GM12878 (cell line): ENCODE results near the gene C16orf96. TPM values are rescaled to one million over a fixed set of nuclear protein-coding genes. Genes with fewer than 3 reads are reported as not detected.
A peak's percentile ranks its signal among the peaks of the same experiment; 100 is the strongest.

Experiments
- BHLHE40 ChIP-seq, 2 experiments: fragments of 450-650 bp in 1 of 2; IDR thresholded peaks; 2 replicates each; pipeline ENCODE4 v1.6.1; 2011 to 2017; ENCODE audit warnings: low read depth in 2 of 2, borderline replicate concordance in 1 of 2, improper control_type of control experiment in 1 of 2, low read length in 1 of 2, mild to moderate bottlenecking in 1 of 2
- CBX3 ChIP-seq: fragments of 200-600 bp; sonication (generic); IDR thresholded peaks from 2 replicates; pipeline ENCODE4 v1.6.1; 2016; ENCODE audit warnings: low read depth, borderline replicate concordance
- HDAC6 ChIP-seq: fragments of 200-600 bp; sonication (generic); IDR thresholded peaks from one replicate; pipeline ENCODE4 v1.8.0; 2017; ENCODE audit warnings: antibody characterized with exemption; ENCODE audit not compliant: unreplicated experiment
- JUND ChIP-seq: IDR thresholded peaks from 2 replicates; pipeline ENCODE4 v1.6.1; 2012; ENCODE audit warnings: low read depth, mild to moderate bottlenecking, low read length, improper control_type of control experiment, moderate library complexity
- KAT2A ChIP-seq: conservative IDR thresholded peaks from 2 replicates; pipeline ENCODE4 v1.6.1; 2011; ENCODE audit warnings: low read depth, low read length; ENCODE audit not compliant: control insufficient read depth
- KLF5 ChIP-seq: fragments of 450-650 bp; IDR thresholded peaks from 2 replicates; pipeline ENCODE4 v1.6.1; 2014; ENCODE audit warnings: mild to moderate bottlenecking; ENCODE audit not compliant: partially characterized antibody
- MYC ChIP-seq: IDR thresholded peaks from 2 replicates; pipeline ENCODE4 v1.6.1; 2011; ENCODE audit warnings: mild to moderate bottlenecking, low read length, moderate library complexity, inconsistent platforms; ENCODE audit not compliant: insufficient read depth, insufficient replicate concordance, insufficient read length, severe bottlenecking
- NFXL1 ChIP-seq: fragments of 450-650 bp; IDR thresholded peaks from 2 replicates; pipeline ENCODE4 v1.6.1; 2017; ENCODE audit warnings: antibody characterized with exemption, mild to moderate bottlenecking, borderline replicate concordance
- PAX8 ChIP-seq: fragments of 450-650 bp; IDR thresholded peaks from 2 replicates; pipeline ENCODE4 v1.6.1; 2017; ENCODE audit warnings: mild to moderate bottlenecking, moderate library complexity
- RAD21 ChIP-seq: IDR thresholded peaks from 2 replicates; pipeline ENCODE4 v1.6.1; 2011; ENCODE audit warnings: mild to moderate bottlenecking, low read depth, low read length, moderate library complexity; ENCODE audit not compliant: insufficient read depth
- SIN3A ChIP-seq: IDR thresholded peaks from 2 replicates; pipeline ENCODE4 v1.6.1; 2012; ENCODE audit warnings: low read depth, low read length, improper control_type of control experiment
- polyA plus RNA-seq, 11 experiments: library from polyadenylated mRNA; depleted of rRNA in 4 of 11; unstranded in 6 of 11; stranded (reverse) in 5 of 11; fragments of >200 nt; fragmentation: Nextera tagmentation in 4 of 11; fragmentation: Illumina TruSeq in 1 of 11; extraction: Ambion mirVana in 4 of 11; extraction: Trizol in 1 of 11; gene quantifications; 1 replicate in 1 of 11; 2 replicates in 10 of 11; pipeline versions ENCODE4 v1.2.1 to v1.2.3, GENCODE V29; 2011 to 2016; ENCODE audit warnings: inconsistent platforms in 2 of 11, missing spikeins in 2 of 11, low read depth in 1 of 11
- total RNA-seq, 4 experiments: library from RNA; depleted of rRNA in 3 of 4; stranded (reverse); fragments of >200 nt in 3 of 4; fragmentation: Illumina TruSeq in 1 of 4; extraction: Trizol in 1 of 4; gene quantifications; 2 replicates each; pipeline versions ENCODE4 v1.2.1 to v1.2.3, GENCODE V29; 2013 to 2021
- TF ChIP-seq, protein P1 (sequence below): fragments of 450-650 bp; IDR thresholded peaks from 2 replicates; pipeline ENCODE4 v1.6.1; 2016; ENCODE audit warnings: mild to moderate bottlenecking
- TF ChIP-seq, protein P2 (sequence below): IDR thresholded peaks from 2 replicates; pipeline ENCODE4 v1.6.1; 2011; ENCODE audit warnings: low read depth, mild to moderate bottlenecking, low read length, moderate library complexity, borderline replicate concordance; ENCODE audit errors: extremely low read depth
- TF ChIP-seq, protein P3 (sequence below): IDR thresholded peaks from 2 replicates; pipeline ENCODE4 v1.6.1; 2012; ENCODE audit warnings: low read depth, low read length, improper control_type of control experiment
- TF ChIP-seq, protein P4 (sequence below): fragments of 450-650 bp; IDR thresholded peaks from 2 replicates; pipeline ENCODE4 v1.6.1; 2017; ENCODE audit warnings: mild to moderate bottlenecking, moderate library complexity
- TF ChIP-seq, protein P5 (sequence below): IDR thresholded peaks from 2 replicates; pipeline ENCODE4 v1.6.1; 2012; ENCODE audit warnings: improper control_type of control experiment, low read depth, low read length; ENCODE audit not compliant: insufficient replicate concordance

The C16orf96 gene
- total and polyA plus RNA-seq, 10 of the 15 experiments (the other 5 are each of a cell fraction or from before 2014, with no cell fraction given) = 0.01 to 0.08 (median 0.01) TPM; not detected in 7

DNA sequence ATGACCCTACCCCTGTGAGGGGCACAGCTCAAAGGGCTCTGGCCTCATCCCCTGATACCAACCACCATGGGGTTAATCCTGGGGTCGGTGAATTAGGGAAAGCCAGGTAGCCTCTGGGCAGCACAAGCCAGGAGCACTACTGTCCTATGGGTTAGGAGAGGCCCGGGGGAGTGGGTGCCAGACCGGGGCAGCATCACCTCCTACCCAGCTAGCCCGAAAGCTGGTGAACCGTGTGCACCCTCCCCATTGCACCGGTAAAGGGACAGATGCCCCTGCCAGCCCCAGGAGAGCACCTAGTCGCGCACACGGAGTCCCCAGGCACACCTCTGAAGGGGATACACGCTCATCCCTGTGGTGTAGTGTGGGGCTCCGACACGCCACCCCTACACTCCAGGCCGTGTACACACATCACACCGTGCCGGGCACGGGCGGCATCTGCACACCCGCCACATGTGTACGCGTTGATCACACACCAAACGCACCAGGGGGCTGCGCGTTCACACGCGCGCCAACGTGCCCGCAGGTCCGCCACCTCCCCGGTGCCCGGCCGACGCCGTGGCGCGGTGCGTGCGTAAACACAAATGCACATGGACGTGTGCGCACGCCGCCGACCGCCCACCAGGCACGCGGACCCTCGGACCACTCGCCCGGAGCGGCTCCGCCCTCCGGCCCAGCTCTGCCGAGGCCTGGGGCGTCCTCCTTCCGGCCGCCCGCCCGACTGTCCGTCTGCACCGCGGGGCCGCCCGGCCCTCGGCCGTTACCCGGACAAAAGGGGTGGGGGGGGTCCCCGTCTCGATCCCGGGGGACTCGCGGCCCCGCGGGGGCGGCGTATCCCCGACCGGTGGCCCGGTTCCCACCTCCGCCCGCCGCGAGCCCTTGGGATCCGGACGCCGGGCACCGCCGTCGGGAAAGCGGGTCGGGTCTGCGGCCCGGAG is 57.8 kb downstream of the C16orf96 start (continued):
- TF ChIP-seq, protein P1, sequence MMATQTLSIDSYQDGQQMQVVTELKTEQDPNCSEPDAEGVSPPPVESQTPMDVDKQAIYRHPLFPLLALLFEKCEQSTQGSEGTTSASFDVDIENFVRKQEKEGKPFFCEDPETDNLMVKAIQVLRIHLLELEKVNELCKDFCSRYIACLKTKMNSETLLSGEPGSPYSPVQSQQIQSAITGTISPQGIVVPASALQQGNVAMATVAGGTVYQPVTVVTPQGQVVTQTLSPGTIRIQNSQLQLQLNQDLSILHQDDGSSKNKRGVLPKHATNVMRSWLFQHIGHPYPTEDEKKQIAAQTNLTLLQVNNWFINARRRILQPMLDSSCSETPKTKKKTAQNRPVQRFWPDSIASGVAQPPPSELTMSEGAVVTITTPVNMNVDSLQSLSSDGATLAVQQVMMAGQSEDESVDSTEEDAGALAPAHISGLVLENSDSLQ = peak; percentile 20; the same call in 1 of the 2 replicates
- TF ChIP-seq CBX3 (no peak), MYC (peak; percentile 52), KLF5 (no peak), KAT2A (no peak), NFXL1 (no peak), HDAC6 (peak; percentile 54), PAX8 (no peak), SIN3A (0 out of 2 replicates have a peak, but pooled peaks have one; percentile 38), JUND (no peak), RAD21 (no peak), BHLHE40 (IDR thresholded peaks at IDR 0.05; ENCODE audit: borderline replicate concordance in 1 of 2, low read depth in 2 of 2, low read length in 1 of 2) (peak; percentile 32 to 85; a peak in 3 of 4 replicates)
- TF ChIP-seq, protein P2, sequence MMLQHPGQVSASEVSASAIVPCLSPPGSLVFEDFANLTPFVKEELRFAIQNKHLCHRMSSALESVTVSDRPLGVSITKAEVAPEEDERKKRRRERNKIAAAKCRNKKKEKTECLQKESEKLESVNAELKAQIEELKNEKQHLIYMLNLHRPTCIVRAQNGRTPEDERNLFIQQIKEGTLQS = no peak
- TF ChIP-seq, protein P3, sequence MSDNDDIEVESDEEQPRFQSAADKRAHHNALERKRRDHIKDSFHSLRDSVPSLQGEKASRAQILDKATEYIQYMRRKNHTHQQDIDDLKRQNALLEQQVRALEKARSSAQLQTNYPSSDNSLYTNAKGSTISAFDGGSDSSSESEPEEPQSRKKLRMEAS = peak; percentile 40; the same call in 1 of the 2 replicates
- TF ChIP-seq, protein P4, sequence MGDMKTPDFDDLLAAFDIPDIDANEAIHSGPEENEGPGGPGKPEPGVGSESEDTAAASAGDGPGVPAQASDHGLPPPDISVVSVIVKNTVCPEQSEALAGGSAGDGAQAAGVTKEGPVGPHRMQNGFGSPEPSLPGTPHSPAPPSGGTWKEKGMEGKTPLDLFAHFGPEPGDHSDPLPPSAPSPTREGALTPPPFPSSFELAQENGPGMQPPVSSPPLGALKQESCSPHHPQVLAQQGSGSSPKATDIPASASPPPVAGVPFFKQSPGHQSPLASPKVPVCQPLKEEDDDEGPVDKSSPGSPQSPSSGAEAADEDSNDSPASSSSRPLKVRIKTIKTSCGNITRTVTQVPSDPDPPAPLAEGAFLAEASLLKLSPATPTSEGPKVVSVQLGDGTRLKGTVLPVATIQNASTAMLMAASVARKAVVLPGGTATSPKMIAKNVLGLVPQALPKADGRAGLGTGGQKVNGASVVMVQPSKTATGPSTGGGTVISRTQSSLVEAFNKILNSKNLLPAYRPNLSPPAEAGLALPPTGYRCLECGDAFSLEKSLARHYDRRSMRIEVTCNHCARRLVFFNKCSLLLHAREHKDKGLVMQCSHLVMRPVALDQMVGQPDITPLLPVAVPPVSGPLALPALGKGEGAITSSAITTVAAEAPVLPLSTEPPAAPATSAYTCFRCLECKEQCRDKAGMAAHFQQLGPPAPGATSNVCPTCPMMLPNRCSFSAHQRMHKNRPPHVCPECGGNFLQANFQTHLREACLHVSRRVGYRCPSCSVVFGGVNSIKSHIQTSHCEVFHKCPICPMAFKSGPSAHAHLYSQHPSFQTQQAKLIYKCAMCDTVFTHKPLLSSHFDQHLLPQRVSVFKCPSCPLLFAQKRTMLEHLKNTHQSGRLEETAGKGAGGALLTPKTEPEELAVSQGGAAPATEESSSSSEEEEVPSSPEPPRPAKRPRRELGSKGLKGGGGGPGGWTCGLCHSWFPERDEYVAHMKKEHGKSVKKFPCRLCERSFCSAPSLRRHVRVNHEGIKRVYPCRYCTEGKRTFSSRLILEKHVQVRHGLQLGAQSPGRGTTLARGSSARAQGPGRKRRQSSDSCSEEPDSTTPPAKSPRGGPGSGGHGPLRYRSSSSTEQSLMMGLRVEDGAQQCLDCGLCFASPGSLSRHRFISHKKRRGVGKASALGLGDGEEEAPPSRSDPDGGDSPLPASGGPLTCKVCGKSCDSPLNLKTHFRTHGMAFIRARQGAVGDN = peak; percentile 31; the same call in 1 of the 2 replicates
- TF ChIP-seq, protein P5, sequence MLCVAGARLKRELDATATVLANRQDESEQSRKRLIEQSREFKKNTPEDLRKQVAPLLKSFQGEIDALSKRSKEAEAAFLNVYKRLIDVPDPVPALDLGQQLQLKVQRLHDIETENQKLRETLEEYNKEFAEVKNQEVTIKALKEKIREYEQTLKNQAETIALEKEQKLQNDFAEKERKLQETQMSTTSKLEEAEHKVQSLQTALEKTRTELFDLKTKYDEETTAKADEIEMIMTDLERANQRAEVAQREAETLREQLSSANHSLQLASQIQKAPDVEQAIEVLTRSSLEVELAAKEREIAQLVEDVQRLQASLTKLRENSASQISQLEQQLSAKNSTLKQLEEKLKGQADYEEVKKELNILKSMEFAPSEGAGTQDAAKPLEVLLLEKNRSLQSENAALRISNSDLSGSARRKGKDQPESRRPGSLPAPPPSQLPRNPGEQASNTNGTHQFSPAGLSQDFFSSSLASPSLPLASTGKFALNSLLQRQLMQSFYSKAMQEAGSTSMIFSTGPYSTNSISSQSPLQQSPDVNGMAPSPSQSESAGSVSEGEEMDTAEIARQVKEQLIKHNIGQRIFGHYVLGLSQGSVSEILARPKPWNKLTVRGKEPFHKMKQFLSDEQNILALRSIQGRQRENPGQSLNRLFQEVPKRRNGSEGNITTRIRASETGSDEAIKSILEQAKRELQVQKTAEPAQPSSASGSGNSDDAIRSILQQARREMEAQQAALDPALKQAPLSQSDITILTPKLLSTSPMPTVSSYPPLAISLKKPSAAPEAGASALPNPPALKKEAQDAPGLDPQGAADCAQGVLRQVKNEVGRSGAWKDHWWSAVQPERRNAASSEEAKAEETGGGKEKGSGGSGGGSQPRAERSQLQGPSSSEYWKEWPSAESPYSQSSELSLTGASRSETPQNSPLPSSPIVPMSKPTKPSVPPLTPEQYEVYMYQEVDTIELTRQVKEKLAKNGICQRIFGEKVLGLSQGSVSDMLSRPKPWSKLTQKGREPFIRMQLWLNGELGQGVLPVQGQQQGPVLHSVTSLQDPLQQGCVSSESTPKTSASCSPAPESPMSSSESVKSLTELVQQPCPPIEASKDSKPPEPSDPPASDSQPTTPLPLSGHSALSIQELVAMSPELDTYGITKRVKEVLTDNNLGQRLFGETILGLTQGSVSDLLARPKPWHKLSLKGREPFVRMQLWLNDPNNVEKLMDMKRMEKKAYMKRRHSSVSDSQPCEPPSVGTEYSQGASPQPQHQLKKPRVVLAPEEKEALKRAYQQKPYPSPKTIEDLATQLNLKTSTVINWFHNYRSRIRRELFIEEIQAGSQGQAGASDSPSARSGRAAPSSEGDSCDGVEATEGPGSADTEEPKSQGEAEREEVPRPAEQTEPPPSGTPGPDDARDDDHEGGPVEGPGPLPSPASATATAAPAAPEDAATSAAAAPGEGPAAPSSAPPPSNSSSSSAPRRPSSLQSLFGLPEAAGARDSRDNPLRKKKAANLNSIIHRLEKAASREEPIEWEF = no peak
